Neural cell (in vitro differentiated cells): Measurements from ENCODE around the gene CRYBA4. TPM values are rescaled to one million over a fixed set of nuclear protein-coding genes. Genes with fewer than 3 reads are reported as not detected.

ENCODE experiments used
- H2AFZ ChIP-seq: fragments of 200-600, 300-800 bp; sonication (generic), shearing (Covaris generic); 2 replicates; pipeline ENCODE4 v1.6.0; 2014; ENCODE audit warnings: low read depth, mild to moderate bottlenecking, antibody characterized with exemption, low read length, moderate library complexity
- H3F3A ChIP-seq: fragments of 200-600 bp; shearing (Covaris generic); 2 replicates; pipeline ENCODE4 v1.6.1; 2016; ENCODE audit warnings: mild to moderate bottlenecking, moderate library complexity, mixed read lengths, antibody characterized with exemption, low read length; ENCODE audit not compliant: insufficient read depth, poor library complexity, severe bottlenecking
- H3K27ac ChIP-seq: fragments of 200-600, 300-800 bp; sonication (generic), shearing (Covaris generic); 2 replicates; pipeline ENCODE4 v1.5.1; 2014; ENCODE audit warnings: mild to moderate bottlenecking, low read length, moderate library complexity
- H3K27me3 ChIP-seq: fragments of 300-800, 200-600 bp; sonication (generic), shearing (Covaris generic); 2 replicates; pipeline ENCODE4 v1.6.0; 2014; ENCODE audit warnings: mild to moderate bottlenecking, low read depth, low read length, moderate library complexity; ENCODE audit not compliant: insufficient read depth
- H3K36me3 ChIP-seq: fragments of 300-800, 200-600 bp; sonication (generic), shearing (Covaris generic); 2 replicates; pipeline ENCODE4 v1.5.1; 2014; ENCODE audit warnings: mild to moderate bottlenecking, antibody characterized with exemption, low read length, moderate library complexity; ENCODE audit not compliant: insufficient read depth
- H3K4me2 ChIP-seq: fragments of 300-800, 200-600 bp; sonication (generic), shearing (Covaris generic); 2 replicates; pipeline ENCODE4 v1.6.0; 2014; ENCODE audit warnings: mild to moderate bottlenecking, low read length
- H3K4me3 ChIP-seq: fragments of 300-800, 200-600 bp; sonication (generic), shearing (Covaris generic); 2 replicates; pipeline ENCODE4 v1.5.1; 2014; ENCODE audit warnings: mild to moderate bottlenecking, low read length, moderate library complexity
- H3K79me2 ChIP-seq: fragments of 200-600 bp; shearing (Covaris generic); replicated peaks from 2 replicates; pipeline ENCODE4 v1.6.0; 2014; ENCODE audit warnings: mild to moderate bottlenecking, low read length, moderate library complexity; ENCODE audit not compliant: insufficient read depth
- H3K9ac ChIP-seq: fragments of 300-800, 200-600 bp; sonication (generic), shearing (Covaris generic); 2 replicates; pipeline ENCODE4 v1.6.1; 2016; ENCODE audit warnings: mild to moderate bottlenecking, low read length, mixed read lengths
- H3K9me2 ChIP-seq: fragments of 200-600 bp; shearing (Covaris generic); 2 replicates; pipeline ENCODE4 v1.6.1; 2016; ENCODE audit warnings: mild to moderate bottlenecking, low read length, mixed read lengths; ENCODE audit not compliant: insufficient read depth
- H3K9me3 ChIP-seq: fragments of 200-600, 300-800 bp; sonication (generic), shearing (Covaris generic); 2 replicates; pipeline ENCODE4 v1.6.1; 2016; ENCODE audit warnings: mild to moderate bottlenecking, mixed run types, low read length, moderate library complexity, mixed read lengths
- H4K20me1 ChIP-seq: fragments of 200-600 bp; shearing (Covaris generic); 2 replicates; pipeline ENCODE4 v1.6.1; 2016; ENCODE audit warnings: mild to moderate bottlenecking, mixed run types; ENCODE audit not compliant: insufficient read depth
- EP300 ChIP-seq: fragments of 450-650 bp; conservative IDR thresholded peaks from 2 replicates; pipeline ENCODE4 v1.6.1; 2014; ENCODE audit warnings: antibody characterized with exemption, mild to moderate bottlenecking, moderate library complexity; ENCODE audit not compliant: poor library complexity, severe bottlenecking
- EZH2 ChIP-seq: fragments of 200-600, 300-800 bp; shearing (Covaris generic), sonication (generic); IDR thresholded peaks from 2 replicates; pipeline ENCODE4 v1.6.1; 2014; ENCODE audit warnings: antibody characterized with exemption, low read length, borderline replicate concordance, mild to moderate bottlenecking; ENCODE audit not compliant: insufficient read depth, poor library complexity, severe bottlenecking
- MXI1 ChIP-seq: fragments of 450-650 bp; conservative IDR thresholded peaks from 2 replicates; pipeline ENCODE4 v1.6.1; 2014; ENCODE audit warnings: antibody characterized with exemption, mild to moderate bottlenecking; ENCODE audit not compliant: poor library complexity, severe bottlenecking
- POLR2AphosphoS5 ChIP-seq: IDR thresholded peaks from 2 replicates; pipeline ENCODE4 v1.6.1; 2012
- RAD21 ChIP-seq: fragments of 450-650 bp; conservative IDR thresholded peaks from 2 replicates; pipeline ENCODE4 v1.6.1; 2014; ENCODE audit warnings: antibody characterized with exemption, mild to moderate bottlenecking, moderate library complexity
- SMC3 ChIP-seq: fragments of 450-650 bp; conservative IDR thresholded peaks from 2 replicates; pipeline ENCODE4 v1.6.1; 2014; ENCODE audit warnings: antibody characterized with exemption, mild to moderate bottlenecking, moderate library complexity; ENCODE audit not compliant: poor library complexity
- TAF1 ChIP-seq: IDR thresholded peaks from 2 replicates; pipeline ENCODE4 v1.6.1; 2012; ENCODE audit warnings: low read depth
- polyA plus RNA-seq: library from polyadenylated mRNA; depleted of rRNA; stranded (reverse); fragments of >200 nt; gene quantifications from 2 replicates; pipeline ENCODE4 v1.2.3, GENCODE V29; 2014
- TF ChIP-seq, protein P1 (sequence below): fragments of 450-650 bp; IDR thresholded peaks from 2 replicates; pipeline ENCODE4 v1.5.1; 2014; ENCODE audit warnings: antibody characterized with exemption, mild to moderate bottlenecking, moderate library complexity; ENCODE audit not compliant: poor library complexity, severe bottlenecking
- TF ChIP-seq, protein P2 (sequence below): IDR thresholded peaks from 2 replicates; pipeline ENCODE4 v1.6.1; 2012; ENCODE audit warnings: borderline replicate concordance

CRYBA4 gene
- polyA plus RNA-seq, 1 donor from 2014 or later = not detected

DNA sequence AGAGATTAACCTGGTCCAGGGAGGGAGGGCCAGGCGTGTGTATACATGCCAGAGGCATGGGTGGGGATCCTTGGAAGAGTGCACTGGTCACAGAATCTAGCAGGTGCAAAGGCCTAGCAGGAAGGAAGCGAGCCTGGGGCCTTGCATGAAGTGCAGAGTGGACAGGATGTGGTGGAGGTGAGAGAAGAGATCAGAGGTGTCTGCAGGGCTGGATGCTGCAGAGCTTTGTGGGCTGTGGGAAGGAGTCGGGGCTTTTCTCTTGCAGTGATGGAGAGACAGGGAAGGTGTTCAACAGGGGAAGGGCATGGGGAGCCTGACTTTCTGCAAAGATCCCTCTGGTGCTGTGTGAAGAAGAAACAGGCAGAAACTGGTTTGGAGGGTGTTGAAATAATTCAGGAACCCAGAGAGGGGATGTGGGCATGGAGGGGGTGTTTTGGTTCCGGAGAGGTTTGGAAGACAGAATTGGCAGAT, 29.3 kb upstream of the CRYBA4 start:
- Histone ChIP-seq H3K36me3 (no peaks in the 10 kb centered on the region), H3K9me2 (no peaks in the 10 kb centered on the region), H3K9ac (no peak overlapping the region), H2AFZ (no peak overlapping the region), H3F3A (no peaks in the 10 kb centered on the region), H3K27ac (no peak overlapping the region), H3K4me3 (no peak overlapping the region), H3K27me3 (no peaks in the 10 kb centered on the region), H4K20me1 (no peaks in the 10 kb centered on the region), H3K4me2 (no peak overlapping the region), H3K9me3 (no peaks in the 10 kb centered on the region), H3K79me2 (no peaks in the 10 kb centered on the region)
- TF ChIP-seq, protein P1, sequence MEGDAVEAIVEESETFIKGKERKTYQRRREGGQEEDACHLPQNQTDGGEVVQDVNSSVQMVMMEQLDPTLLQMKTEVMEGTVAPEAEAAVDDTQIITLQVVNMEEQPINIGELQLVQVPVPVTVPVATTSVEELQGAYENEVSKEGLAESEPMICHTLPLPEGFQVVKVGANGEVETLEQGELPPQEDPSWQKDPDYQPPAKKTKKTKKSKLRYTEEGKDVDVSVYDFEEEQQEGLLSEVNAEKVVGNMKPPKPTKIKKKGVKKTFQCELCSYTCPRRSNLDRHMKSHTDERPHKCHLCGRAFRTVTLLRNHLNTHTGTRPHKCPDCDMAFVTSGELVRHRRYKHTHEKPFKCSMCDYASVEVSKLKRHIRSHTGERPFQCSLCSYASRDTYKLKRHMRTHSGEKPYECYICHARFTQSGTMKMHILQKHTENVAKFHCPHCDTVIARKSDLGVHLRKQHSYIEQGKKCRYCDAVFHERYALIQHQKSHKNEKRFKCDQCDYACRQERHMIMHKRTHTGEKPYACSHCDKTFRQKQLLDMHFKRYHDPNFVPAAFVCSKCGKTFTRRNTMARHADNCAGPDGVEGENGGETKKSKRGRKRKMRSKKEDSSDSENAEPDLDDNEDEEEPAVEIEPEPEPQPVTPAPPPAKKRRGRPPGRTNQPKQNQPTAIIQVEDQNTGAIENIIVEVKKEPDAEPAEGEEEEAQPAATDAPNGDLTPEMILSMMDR = no peak
- no peak for TF ChIP-seq SMC3
- no peak for TF ChIP-seq EZH2
- TF ChIP-seq TAF1 = no peak
- no peak for TF ChIP-seq EP300
- TF ChIP-seq POLR2AphosphoS5 = no peak
- TF ChIP-seq, protein P2, sequence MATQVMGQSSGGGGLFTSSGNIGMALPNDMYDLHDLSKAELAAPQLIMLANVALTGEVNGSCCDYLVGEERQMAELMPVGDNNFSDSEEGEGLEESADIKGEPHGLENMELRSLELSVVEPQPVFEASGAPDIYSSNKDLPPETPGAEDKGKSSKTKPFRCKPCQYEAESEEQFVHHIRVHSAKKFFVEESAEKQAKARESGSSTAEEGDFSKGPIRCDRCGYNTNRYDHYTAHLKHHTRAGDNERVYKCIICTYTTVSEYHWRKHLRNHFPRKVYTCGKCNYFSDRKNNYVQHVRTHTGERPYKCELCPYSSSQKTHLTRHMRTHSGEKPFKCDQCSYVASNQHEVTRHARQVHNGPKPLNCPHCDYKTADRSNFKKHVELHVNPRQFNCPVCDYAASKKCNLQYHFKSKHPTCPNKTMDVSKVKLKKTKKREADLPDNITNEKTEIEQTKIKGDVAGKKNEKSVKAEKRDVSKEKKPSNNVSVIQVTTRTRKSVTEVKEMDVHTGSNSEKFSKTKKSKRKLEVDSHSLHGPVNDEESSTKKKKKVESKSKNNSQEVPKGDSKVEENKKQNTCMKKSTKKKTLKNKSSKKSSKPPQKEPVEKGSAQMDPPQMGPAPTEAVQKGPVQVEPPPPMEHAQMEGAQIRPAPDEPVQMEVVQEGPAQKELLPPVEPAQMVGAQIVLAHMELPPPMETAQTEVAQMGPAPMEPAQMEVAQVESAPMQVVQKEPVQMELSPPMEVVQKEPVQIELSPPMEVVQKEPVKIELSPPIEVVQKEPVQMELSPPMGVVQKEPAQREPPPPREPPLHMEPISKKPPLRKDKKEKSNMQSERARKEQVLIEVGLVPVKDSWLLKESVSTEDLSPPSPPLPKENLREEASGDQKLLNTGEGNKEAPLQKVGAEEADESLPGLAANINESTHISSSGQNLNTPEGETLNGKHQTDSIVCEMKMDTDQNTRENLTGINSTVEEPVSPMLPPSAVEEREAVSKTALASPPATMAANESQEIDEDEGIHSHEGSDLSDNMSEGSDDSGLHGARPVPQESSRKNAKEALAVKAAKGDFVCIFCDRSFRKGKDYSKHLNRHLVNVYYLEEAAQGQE = no peak
- TF ChIP-seq RAD21 = no peak
- TF ChIP-seq MXI1 = no peak

DNA sequence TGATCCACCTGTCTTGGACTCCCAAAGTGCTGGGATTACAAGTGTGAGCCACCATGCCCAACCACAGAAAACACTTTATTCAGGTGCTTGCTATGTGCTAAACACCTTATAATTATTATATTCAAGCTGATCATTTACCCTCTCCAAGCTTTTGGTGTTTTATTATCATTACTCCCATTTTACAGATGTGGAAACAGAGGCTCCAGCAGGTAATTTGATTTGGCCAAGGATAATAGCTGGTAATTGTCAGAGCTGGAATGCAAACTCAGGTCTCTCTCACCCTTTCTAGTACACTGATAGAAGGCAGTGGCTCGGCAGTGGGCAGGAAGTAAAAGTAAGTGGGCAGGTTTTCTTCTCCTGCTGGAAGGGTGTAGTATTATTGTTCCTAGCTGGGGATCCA, 28.0 kb upstream of the CRYBA4 start:
- TF ChIP-seq SMC3 (no peak), MXI1 (no peak), POLR2AphosphoS5 (no peak), EP300 (no peak), TAF1 (no peak), RAD21 (no peak), EZH2 (no peak)
- TF ChIP-seq, protein P1 = no peak
- TF ChIP-seq, protein P2 = no peak
- H3K79me2 ChIP-seq = no peaks in the 10 kb centered on the region
- no peaks in the 10 kb centered on the region for H3K9me2 ChIP-seq
- no peaks in the 10 kb centered on the region for H4K20me1 ChIP-seq
- no peak overlapping the region for H2AFZ ChIP-seq
- H3K9me3 ChIP-seq = no peaks in the 10 kb centered on the region
- no peaks in the 10 kb centered on the region for H3K36me3 ChIP-seq
- H3K27me3 ChIP-seq = no peaks in the 10 kb centered on the region
- no peaks in the 10 kb centered on the region for H3F3A ChIP-seq
- no peak overlapping the region for H3K9ac ChIP-seq
- H3K27ac ChIP-seq = no peak overlapping the region
- no peak overlapping the region for H3K4me3 ChIP-seq
- no peak overlapping the region for H3K4me2 ChIP-seq
